ENCODE measurements around the gene MKS1. TPM values are rescaled to one million over a fixed set of nuclear protein-coding genes. Genes with fewer than 3 reads are reported as not detected.

Gene MKS1
- total and polyA plus RNA-seq, 10 of the 15 experiments (the other 5 are each of a cell fraction or from before 2014, with no cell fraction given), result 5.7 to 21.4 (median 13.9) TPM

DNA sequence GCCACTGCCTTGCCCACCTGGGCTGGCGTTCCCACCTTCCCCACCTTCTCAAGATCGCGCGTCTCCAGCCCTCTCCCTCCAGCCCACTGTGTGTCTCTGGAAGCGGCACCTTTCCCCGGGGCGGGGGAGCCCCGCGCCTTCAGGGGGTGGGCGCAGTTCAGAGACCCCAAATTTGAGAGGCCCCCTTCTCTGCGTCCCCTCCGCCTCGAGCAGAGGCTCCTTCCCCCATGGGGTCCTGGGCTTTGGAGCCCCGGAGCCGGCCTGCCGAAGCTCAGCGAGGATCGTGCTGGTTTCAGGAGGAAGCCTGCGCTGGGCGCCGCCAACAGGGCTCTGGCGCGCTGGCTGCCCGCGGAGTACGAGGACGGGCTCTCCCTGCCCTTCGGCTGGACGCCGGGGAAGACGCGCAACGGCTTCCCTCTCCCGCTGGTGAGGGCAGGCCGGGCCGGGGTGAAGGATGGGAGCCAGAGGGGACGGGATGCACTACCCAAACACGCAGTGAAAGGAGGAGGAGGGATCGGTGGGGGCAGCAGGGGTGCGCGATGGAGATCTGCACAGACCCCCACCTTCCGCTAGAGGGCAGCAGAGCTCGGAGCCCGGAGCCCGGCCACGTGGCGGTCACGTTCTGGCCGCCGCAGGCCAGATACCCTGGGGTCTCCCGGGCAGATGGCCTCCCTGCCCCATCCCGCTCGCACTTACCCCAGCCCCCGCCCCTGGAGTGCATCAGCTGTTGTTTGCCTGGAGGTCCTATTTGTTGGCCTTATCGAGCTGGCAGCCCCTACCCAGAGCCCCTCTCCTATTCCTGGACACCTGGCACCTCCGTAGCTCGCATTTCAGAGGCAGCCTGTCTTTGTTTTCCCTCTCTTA lies 30.4 kb upstream of the MKS1 start (continued):
- TF ChIP-seq, protein P1, sequence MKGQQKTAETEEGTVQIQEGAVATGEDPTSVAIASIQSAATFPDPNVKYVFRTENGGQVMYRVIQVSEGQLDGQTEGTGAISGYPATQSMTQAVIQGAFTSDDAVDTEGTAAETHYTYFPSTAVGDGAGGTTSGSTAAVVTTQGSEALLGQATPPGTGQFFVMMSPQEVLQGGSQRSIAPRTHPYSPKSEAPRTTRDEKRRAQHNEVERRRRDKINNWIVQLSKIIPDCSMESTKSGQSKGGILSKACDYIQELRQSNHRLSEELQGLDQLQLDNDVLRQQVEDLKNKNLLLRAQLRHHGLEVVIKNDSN (IDR thresholded peaks at IDR 0.05; ENCODE audit: borderline replicate concordance, extremely low read length, insufficient read depth, low read depth, low read length), result peak; percentile 83
- TF ChIP-seq EGR1 (IDR thresholded peaks at IDR 0.05; ENCODE audit: borderline replicate concordance in 1 of 2, low read depth in 2 of 2, low read length in 2 of 2) (no peak), RB1 (IDR thresholded peaks at IDR 0.05; ENCODE audit: borderline replicate concordance) (peak; percentile 63; the same call in 1 of the 2 replicates), CHD2 (IDR thresholded peaks at IDR 0.05; ENCODE audit: borderline replicate concordance, low read depth, low read length) (0 out of 2 replicates have a peak, but pooled peaks have one; percentile 15), IKZF2 (IDR thresholded peaks at IDR 0.05) (0 out of 4 replicates have a peak, but pooled peaks have one; percentile 14 to 18), CBX3 (IDR thresholded peaks at IDR 0.05; ENCODE audit: borderline replicate concordance, low read depth) (no peak), SMC3 (IDR thresholded peaks at IDR 0.05; ENCODE audit: borderline replicate concordance, low read length) (peak; percentile 60; the same call in 1 of the 2 replicates), RAD21 (IDR thresholded peaks at IDR 0.05; ENCODE audit: insufficient read depth, low read depth, low read length) (peak; percentile 49), GATAD2B (conservative IDR thresholded peaks at IDR 0.05; ENCODE audit: low read depth) (peak; percentile 49; the same call in 1 of the 2 replicates)
- TF ChIP-seq, protein P2, sequence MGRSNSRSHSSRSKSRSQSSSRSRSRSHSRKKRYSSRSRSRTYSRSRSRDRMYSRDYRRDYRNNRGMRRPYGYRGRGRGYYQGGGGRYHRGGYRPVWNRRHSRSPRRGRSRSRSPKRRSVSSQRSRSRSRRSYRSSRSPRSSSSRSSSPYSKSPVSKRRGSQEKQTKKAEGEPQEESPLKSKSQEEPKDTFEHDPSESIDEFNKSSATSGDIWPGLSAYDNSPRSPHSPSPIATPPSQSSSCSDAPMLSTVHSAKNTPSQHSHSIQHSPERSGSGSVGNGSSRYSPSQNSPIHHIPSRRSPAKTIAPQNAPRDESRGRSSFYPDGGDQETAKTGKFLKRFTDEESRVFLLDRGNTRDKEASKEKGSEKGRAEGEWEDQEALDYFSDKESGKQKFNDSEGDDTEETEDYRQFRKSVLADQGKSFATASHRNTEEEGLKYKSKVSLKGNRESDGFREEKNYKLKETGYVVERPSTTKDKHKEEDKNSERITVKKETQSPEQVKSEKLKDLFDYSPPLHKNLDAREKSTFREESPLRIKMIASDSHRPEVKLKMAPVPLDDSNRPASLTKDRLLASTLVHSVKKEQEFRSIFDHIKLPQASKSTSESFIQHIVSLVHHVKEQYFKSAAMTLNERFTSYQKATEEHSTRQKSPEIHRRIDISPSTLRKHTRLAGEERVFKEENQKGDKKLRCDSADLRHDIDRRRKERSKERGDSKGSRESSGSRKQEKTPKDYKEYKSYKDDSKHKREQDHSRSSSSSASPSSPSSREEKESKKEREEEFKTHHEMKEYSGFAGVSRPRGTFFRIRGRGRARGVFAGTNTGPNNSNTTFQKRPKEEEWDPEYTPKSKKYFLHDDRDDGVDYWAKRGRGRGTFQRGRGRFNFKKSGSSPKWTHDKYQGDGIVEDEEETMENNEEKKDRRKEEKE (IDR thresholded peaks at IDR 0.05), result no peak
- TF ChIP-seq, protein P3, sequence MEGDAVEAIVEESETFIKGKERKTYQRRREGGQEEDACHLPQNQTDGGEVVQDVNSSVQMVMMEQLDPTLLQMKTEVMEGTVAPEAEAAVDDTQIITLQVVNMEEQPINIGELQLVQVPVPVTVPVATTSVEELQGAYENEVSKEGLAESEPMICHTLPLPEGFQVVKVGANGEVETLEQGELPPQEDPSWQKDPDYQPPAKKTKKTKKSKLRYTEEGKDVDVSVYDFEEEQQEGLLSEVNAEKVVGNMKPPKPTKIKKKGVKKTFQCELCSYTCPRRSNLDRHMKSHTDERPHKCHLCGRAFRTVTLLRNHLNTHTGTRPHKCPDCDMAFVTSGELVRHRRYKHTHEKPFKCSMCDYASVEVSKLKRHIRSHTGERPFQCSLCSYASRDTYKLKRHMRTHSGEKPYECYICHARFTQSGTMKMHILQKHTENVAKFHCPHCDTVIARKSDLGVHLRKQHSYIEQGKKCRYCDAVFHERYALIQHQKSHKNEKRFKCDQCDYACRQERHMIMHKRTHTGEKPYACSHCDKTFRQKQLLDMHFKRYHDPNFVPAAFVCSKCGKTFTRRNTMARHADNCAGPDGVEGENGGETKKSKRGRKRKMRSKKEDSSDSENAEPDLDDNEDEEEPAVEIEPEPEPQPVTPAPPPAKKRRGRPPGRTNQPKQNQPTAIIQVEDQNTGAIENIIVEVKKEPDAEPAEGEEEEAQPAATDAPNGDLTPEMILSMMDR (IDR thresholded peaks at IDR 0.05 in 2 of 3, conservative IDR thresholded peaks at IDR 0.05 in 1 of 3; ENCODE audit: control insufficient read depth in 2 of 3, extremely low read depth in 1 of 3, insufficient read depth in 1 of 3, low read depth in 3 of 3, low read length in 3 of 3), result peak; percentile 82 to 95 (median 87)

Measured in GM12878 (cell line).